ENCODE results near the gene FHL5.

GRCh38 chr6:96613291-96613999 lies 50.5 kb downstream of the FHL5 start:
- TF ChIP-seq CTCF (IDR thresholded peaks at IDR 0.05; ENCODE audit: extremely low read depth in 1 of 2, insufficient read depth in 1 of 2, low read depth in 1 of 2, low read length in 2 of 2), result no peak
- no peak for TF ChIP-seq POLR2AphosphoS5 (IDR thresholded peaks at IDR 0.05; ENCODE audit: insufficient read depth, low read depth, low read length)
- no peak for TF ChIP-seq JUN (IDR thresholded peaks at IDR 0.05; ENCODE audit: borderline replicate concordance, insufficient read depth, insufficient read length, low read depth)
- no peak for TF ChIP-seq MAX (IDR thresholded peaks at IDR 0.05; ENCODE audit: insufficient read depth, insufficient read length)
- TF ChIP-seq EZH2 (IDR thresholded peaks at IDR 0.05; ENCODE audit: borderline replicate concordance, low read depth, low read length, severe bottlenecking), result no peak
- no peak for TF ChIP-seq POLR2A (IDR thresholded peaks at IDR 0.05; ENCODE audit: low read depth, low read length)
- TF ChIP-seq MYC (IDR thresholded peaks at IDR 0.05; ENCODE audit: low read depth, low read length), result no peak
- no peak for TF ChIP-seq FOS (IDR thresholded peaks at IDR 0.05; ENCODE audit: borderline replicate concordance, insufficient read depth, low read length)
